SU-DHL-6 (cell line): ENCODE data around the gene DENND5B.

ENCODE experiments used
- CTCF ChIP-seq: fragments of 200-600 bp; sonication (generic); IDR thresholded peaks from one replicate; pipeline ENCODE4 v1.5.1; 2017; ENCODE audit warnings: antibody characterized with exemption, mild to moderate bottlenecking, low read length, moderate library complexity; ENCODE audit not compliant: insufficient read depth, poor library complexity, severe bottlenecking
- EZH2phosphoT487 ChIP-seq: fragments of 200-600 bp; sonication (generic), shearing (Covaris generic); conservative IDR thresholded peaks from 2 replicates; pipeline ENCODE4 v1.6.1; 2018; ENCODE audit warnings: mild to moderate bottlenecking, antibody characterized with exemption, low read length, moderate library complexity, mixed read lengths

- TF ChIP-seq CTCF (no peak), EZH2phosphoT487 (no peak)
Measured at GRCh38 chr12:31510034-31510433, 80.9 kb downstream of the DENND5B start.
